GM04503 (cell line): ENCODE measurements around the gene TCTN3.
"Not testable (repeated sequence)": the region's sequence is repeated elsewhere in the genome, so short reads cannot be mapped to it uniquely, and the experiment has no call there.

Experiments
- DNase-seq: peaks from one replicate; pipeline ENCODE4 v3.0.0-alpha.2; 2012; ENCODE audit warnings: low read depth

Gene TCTN3, protein sequence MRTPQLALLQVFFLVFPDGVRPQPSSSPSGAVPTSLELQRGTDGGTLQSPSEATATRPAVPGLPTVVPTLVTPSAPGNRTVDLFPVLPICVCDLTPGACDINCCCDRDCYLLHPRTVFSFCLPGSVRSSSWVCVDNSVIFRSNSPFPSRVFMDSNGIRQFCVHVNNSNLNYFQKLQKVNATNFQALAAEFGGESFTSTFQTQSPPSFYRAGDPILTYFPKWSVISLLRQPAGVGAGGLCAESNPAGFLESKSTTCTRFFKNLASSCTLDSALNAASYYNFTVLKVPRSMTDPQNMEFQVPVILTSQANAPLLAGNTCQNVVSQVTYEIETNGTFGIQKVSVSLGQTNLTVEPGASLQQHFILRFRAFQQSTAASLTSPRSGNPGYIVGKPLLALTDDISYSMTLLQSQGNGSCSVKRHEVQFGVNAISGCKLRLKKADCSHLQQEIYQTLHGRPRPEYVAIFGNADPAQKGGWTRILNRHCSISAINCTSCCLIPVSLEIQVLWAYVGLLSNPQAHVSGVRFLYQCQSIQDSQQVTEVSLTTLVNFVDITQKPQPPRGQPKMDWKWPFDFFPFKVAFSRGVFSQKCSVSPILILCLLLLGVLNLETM

DNA sequence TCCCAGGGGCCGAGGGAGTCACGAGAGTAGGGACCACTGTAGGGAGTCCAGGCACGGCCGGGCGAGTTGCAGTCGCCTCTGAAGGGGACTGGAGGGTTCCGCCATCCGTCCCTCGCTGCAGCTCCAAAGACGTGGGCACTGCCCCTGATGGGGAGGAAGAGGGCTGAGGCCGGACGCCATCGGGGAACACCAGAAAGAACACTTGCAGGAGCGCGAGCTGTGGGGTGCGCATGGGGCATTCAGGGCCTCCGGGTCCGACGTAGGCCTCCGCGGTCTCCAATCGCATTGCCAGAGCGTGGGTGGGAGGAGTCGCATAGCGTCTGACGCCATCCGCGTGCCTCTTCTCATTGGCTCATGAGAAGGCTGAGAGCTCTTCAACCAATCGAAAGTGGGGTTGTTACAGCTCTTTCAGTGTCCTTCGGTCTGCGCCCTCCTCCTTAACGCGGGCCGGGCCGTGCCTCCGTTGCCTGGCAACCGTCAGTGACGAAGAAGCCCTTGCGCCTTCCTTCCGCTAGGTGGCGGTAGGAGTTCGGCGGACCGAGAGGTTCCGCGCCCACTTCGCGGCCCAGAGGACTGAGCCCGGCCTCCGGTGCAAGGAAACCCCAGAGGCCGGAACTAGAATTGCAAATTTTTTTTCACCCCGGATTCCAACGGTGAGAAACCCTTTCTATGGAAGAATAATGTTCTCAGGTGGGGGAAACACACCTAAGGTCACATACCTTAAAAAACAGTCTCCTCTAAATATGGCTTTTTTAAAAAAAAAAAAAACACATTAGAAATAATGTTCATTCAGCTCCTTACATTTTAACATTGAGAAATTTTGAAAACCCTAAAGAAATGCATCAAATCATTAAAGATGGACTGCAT, at the start of gene TCTN3:
Gene TCTN3, minus strand, starts transcription at position 260 of the 867 bp plus-strand sequence. Its CDS starts 28 bp downstream, at position 232.
- peak; percentile 99 for DNase-seq

- DNase-seq: no peak
These were observed 49.3 kb upstream of the TCTN3 start for GRCh38 chr10:95742962-95743535.

DNA sequence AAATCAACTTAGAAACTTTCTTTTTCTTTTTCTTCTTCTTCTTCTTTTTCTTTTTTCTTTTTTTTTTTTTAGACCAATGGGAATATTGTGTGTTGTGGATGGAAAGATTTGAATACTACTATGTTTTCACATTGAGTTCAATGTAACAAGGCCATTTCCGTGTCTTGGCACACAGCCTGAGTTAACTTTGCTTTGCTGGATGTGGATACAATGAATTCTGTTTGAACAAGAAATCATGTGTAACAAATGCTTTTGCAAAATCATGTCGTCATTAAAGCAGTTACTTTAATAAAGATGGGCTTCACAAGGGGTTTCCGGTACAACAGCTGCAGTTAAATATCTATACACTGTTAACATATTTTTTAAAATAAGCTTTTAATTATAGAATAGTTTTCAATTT, 48.8 kb upstream of the TCTN3 start:
- no peak for DNase-seq

DNA sequence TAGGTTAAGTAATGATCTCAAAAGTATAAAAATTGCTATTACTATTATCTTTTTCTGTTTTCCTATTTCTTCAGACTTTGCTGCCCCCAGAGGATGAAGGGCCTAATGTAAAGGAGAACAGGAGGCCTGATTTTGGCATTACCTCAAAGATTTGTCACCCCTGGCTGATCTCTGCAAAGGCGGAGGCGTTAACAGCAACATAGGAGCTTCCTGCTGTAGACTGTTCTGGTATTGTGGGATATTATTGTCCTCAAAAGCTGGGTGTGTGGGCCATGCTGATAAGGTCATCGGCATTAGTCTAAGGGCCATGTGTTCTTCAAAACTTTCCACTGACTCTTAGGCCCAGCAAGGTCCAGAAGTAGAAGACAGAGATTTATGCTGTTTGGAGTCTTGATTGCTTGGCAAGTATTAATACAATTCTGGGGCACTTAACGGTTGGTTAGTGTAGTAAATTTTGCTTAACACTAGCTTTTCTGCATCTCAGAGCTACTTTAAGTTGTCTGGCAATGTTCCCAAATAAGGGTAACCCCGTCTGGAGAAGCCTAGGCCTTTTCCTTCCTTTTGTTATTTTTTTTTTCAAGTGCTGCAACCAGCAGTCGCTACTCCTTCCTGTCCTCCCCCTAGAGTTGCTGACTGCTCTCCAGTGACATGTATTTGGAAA, 48.2 kb upstream of the TCTN3 start:
- DNase-seq: no peak

DNA sequence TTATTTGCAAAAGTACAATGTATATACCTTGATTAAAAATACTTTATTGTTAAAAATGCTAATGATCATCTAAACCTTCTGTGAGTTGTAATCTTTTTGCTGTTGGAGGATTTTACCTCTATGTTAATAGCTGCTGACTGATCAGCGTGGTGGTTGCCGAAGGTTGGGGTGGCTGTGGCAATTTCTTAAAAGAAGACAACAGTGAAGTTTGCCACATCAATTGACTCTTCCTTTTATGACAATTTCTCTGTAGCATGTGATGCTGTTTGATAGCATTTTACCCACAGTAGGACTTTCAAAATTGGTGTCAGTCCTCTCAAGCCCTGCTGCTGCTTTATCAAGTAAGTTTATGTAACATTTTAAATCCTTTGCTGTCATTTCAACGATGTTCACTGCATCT, 45.3 kb upstream of the TCTN3 start:
- no peak for DNase-seq

GRCh38 chr10:95732907-95733306, 39.2 kb upstream of the TCTN3 start:
- not testable (repeated sequence) for DNase-seq

- DNase-seq: no peak
These were observed 36.5 kb upstream of the TCTN3 start for GRCh38 chr10:95730233-95730632.

- no peak for DNase-seq
These were observed 35.8 kb upstream of the TCTN3 start for GRCh38 chr10:95729323-95730055.

- no peak for DNase-seq
These were observed 34.8 kb upstream of the TCTN3 start for GRCh38 chr10:95728526-95728925.

- not testable (repeated sequence) for DNase-seq
These were observed 28.8 kb upstream of the TCTN3 start for GRCh38 chr10:95722496-95722895.

- DNase-seq: not testable (repeated sequence)
These were observed 27.0 kb upstream of the TCTN3 start for GRCh38 chr10:95720745-95721144.

DNA sequence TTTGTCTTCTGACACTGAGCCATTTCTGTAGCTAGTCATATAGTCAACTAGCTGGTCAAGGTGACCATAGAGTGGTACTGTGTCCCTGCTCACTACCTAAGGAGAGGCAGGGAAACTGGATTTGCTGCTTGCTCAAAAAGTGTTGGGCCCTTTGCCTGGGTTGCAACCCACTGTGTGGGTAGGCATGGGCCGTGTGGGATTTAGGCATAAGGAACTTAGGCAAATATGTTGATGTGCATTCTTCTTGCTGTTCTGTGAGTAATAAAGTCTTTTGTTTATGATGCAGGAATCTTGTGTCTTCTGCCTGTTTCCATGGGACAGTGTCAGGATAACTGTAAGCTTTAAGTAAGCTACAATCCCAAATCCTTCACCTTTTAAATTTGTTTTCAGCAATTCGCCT, 23.1 kb upstream of the TCTN3 start:
- DNase-seq: no peak

DNA sequence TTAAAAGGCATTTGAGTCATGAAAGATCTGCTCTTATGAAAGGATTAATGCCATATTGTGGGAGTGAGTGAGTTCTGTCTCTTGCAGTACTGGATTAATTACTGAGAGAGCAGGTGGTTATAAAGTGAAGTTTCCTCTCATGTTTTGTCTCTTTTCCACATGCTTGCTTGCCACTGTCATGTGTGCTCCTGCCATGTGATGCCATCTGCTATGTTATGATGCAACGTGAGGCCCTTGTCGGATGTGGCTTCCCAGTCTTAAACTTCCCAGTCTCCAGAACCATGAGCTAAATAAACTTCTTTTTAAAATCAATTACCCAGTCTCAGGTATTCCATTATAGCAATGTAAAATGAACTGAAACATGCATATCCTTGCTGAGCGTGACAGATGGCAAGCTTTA, 22.7 kb upstream of the TCTN3 start:
- no peak for DNase-seq

DNA sequence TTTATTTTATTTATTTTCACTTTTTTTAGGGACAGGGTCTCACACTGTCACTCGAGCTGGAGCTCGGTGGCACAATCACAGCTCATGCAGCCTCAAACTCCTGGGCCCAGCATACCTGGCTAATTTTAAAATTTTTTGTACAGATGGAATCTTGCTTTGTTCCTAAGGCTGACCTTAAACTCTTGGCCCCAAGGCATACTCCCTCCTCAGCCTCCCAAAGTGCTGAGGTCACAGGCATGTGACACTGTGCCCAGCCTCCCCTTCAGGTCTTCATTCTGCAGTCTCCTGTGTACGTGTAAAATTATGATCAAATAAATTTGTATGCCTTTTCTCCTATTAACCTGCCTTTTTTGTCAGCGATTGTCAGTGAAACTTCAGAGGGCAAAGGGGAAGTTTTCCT, 17.8 kb upstream of the TCTN3 start:
- no peak for DNase-seq

GRCh38 chr10:95706990-95707389, 13.3 kb upstream of the TCTN3 start:
- no peak for DNase-seq

DNA sequence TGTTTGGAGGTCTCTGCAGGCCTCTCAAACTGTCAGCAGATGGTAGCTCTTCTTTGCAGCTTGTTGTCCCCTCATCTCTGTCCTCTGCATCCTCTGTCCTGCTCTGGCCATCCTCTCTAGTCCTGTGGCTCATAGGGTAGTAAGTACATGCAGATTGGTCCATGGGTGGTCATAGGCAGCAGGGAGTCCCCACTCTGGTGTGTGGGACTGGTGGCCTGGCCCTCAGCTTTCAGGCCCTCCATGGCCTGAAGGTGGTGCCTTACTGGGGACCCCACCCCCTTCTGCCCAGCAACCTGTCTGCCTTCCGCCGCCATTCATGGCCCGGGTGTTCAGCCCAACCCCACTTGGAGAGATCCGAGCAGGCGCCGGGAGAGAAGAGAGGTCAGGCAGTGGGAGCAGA, 12.8 kb upstream of the TCTN3 start:
- DNase-seq: no peak

- no peak for DNase-seq
These were observed 4.7 kb upstream of the TCTN3 start for GRCh38 chr10:95698415-95698814.

- no peak for DNase-seq
These were observed 3.7 kb upstream of the TCTN3 start for GRCh38 chr10:95697429-95697828.

- DNase-seq: no peak
These were observed 938 bp upstream of the TCTN3 start for GRCh38 chr10:95694665-95695064.

DNA sequence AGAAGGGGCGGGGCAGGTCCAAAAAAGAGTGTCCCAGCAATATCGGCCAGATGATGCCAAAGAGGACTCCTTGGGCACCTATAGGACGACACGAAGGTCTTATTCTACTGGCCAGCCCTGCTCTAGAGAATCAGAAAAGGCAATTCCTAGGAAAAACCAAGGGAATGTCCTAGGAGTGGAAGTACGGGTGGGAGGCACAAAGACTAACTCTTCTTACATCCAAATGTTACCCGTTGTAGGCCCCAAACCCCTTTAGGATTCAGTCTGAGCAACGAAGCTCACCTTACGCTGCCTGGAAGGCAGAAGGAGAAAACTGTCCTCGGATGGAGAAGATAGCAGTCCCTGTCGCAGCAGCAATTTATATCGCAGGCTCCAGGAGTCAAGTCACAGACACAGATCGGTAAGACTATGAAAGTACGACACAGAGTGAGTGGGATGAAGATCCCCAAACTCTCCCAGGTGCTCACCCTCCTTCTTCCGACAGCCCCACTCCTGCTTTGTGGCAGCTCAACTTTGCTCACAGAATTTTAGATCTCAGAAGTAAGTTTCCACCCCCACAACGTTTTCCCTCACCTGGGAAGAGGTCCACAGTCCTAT, 558 bp downstream of the TCTN3 start:
- no peak for DNase-seq

- no peak for DNase-seq
These were observed 2.4 kb downstream of the TCTN3 start for GRCh38 chr10:95691281-95691680.
